Activated CD8-positive, alpha-beta memory T cell treated with anti-CD3 and anti-CD28 coated beads, Interleukin-2, amount 50 U/mL, for 48 hours (primary cell): ENCODE results near the gene HEPACAM.

Experiments
- DNase-seq: peaks from one replicate; pipeline ENCODE4 v3.0.0-alpha.2; 2020

Gene HEPACAM

DNA sequence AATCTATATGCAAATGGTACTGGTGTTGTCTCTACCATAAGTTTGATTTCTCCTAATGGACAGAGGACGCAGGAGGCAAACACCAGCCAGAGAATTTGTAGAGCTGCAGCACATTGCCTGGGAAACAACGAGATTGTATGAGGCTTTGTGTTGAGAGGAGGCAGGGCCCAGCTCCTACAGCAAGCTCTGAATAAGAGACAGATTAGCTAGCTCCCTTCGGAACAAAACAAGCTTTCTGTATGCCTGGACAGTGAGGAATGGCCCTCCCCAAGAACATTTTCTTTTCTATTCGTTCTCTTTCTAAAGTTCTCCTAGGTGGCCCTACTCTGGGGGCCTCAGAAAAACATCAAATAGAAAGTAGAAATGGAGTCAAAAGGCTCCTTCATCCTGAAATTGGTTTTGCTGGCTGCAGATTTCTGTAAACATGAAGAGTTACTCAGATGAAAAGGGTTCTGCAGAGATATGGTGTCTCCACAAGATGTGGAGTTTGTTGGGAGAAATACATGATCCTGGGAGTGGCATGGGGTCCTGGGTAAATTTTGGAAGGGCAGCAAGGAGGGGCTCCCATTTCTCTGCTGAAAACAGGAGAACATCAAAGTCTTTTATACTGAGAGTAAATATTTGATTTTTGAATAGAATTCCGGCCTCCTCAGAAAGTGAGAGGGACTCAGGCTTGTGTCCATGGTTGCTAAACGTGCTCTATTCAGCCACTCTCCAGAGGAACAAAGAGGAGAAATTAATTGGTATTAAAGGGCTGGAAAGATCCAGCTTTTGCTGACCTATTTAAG lies 6.8 kb upstream of the HEPACAM start:
- DNase-seq = no peak

- DNase-seq = no peak
Measured at GRCh38 chr11:124941703-124942102, 5.9 kb upstream of the HEPACAM start.

GRCh38 chr11:124938970-124939369 lies 3.1 kb upstream of the HEPACAM start:
- DNase-seq = no peak

GRCh38 chr11:124938206-124938765 lies 2.4 kb upstream of the HEPACAM start:
- DNase-seq = no peak

DNA sequence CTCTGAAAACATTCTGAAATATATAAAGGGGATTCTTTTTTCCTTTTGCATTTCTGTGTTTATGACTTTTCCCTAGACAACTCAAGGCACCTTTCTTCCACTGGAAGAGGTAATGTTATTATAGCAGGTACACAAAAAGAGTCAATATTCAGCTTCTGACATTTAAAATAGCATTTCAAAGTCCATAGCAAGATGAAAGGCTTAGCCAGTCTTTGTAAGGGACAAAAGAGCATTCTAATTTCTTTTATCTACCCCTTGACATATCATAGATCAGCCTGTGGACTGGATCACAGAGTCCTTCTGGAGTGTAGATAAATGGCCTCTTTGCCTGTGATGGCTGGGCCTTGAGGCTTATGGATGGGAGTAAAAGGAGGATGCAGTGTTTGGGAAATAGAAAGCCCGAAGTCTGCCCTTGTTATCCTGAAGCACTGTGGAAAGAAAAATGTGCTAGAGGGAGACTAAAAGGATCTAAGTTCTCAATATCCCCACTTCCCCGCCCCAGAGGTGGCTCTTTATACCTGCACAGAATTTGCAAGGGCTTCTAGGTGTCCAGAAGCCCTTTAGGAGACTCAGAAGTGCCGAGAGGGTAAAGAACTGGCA lies 1.6 kb upstream of the HEPACAM start:
- no peak for DNase-seq

DNA sequence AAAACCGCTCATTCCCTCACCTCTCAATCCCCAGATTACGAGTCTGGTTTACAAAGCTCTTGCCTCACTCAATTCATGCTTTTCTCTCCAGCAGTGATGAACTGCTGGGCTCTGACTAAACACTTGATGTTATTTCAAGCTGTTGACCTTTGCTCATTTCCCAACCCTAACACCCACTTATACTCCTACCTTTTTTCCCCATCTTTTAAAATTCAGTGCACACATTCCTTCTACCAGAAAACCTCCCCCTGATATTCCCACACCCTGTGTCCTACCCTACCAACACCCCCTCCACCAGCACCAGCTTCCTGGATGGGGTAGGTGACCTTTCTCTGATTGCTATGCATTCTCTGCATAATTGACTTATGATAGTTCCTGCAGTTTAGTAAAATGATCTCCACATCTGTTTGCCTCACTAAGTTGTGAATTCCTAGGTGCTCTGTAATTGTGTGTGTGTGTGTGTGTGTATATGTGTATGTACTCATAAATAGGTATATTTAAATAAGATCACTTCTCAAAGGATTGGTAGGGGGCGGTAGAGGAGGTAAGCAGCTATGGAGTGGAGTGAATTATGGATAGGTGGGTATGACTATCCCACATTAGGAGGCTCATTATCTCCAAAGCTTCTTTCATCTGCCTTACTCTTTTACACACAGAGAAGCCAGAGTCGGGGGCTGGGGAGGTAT lies 842 bp downstream of the HEPACAM start:
- DNase-seq = no peak

GRCh38 chr11:124930799-124931198 lies 5.0 kb downstream of the HEPACAM start:
- no peak for DNase-seq

DNA sequence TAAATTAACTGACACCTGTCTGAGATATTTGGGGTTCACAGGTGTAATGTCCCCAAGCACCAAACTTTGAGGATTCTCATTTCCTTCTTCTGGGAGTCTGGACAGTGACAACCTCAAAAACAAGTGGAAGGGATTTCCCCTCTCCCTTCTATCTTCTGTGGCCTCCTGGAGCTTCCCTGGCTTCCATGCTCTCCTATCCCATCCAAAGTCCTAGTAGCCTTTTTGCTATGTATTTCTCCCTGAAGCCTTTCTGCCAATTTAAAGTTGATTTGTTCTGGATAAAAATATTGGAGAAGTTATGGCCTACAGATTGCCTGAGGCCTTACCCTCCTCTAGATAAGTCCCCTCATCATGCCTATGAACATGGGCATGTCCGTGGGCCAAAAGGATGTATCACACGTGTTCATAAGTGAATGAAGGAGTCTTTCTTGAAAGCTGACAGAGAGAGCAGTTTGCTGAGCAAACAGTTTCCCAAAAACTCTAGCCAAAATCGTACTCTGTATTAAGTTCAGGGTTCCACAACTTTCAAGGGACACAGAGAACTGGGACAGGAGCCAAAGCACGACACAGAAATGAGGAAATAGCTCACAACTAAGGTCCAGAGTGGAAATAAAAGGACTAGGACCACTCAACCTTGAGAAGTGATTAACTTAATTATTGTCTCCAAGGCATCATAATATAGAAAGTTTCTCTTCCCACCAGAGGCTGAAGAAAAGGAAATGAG lies 6.7 kb downstream of the HEPACAM start:
- no peak for DNase-seq

- no peak for DNase-seq
Measured at GRCh38 chr11:124923296-124923695, 12.6 kb downstream of the HEPACAM start.

DNA sequence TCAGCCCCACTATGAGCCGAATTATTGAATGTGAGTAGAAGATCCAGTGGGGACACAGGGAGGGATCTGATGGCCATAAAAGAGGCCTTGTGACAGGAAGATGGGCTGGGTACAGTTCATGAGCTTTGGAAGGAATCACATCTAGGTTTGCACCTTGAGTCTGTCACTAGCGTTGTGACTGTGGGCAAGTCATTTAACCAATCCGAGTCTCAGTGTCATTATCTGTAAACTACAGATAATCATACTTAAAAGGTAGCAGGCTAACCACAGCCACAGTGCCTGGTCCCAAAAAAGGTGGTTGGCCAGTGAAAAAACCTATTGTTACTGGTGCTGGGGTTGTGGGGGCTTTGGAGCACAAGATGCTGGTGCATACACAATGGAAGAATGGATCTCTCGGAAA lies 13.0 kb downstream of the HEPACAM start:
- DNase-seq = no peak

DNA sequence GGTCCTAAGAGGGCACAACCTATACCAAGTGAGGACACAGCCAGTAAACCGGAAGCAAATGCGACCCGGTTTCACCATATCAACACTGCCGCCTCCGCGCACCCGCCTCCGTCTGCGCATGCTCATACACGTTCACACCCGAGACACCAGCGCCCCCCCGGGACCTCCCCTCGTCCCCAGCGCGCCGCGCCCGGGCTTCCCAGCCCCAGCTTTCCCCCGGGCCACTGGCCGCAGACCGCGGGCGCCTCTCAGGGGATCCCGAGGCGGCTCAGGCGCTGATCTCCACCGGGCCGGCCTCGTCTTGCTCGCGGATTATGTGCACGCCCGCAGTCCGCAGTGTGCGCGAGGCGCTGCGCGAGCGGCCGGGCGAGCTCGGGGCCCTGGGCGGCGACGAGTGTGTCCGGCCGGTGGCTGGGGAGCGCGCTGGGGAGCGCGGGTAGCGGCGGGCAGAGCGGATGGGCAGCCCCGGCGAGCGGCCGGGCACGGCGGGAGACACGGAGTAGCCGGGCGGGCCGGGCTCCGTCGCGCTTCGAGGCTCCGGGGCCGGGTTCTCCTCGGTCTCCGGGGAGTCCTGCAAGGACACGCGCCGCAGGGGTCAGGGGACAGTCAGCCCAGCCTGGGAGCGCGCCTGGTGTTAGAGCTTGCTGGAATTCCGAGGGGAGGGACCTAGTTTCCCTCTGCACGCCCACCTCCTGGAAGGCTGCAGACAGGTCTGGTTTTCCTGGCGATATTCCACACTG lies 14.8 kb downstream of the HEPACAM start:
- DNase-seq = peak; percentile 88

- no peak for DNase-seq
Measured at GRCh38 chr11:124920356-124920755, 15.5 kb downstream of the HEPACAM start.

DNA sequence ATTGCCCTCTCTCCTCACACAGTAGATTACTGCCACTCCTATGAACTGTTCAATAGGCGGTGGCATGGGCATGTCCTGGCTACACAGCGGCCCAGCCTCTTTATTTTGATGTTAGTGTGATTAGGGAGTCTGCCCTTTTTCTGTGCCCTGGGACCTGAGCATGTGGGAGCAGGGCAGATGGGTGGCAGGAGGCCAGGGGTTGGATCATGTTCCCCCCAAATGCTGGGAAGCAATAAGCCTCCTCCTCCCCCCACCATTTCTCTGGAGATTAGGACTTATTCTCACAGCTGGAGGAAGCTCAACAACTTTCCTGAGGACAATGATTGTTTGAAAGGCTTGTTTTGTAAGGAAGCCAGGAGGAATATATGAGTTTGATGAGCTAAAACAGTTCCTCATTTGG lies 15.9 kb downstream of the HEPACAM start:
- no peak for DNase-seq

GRCh38 chr11:124918950-124919349 lies 16.9 kb downstream of the HEPACAM start, which contains the start of gene HEPN1:
TSS of gene HEPN1 (plus strand) at chr11:124919250.
- DNase-seq = no peak

GRCh38 chr11:124917115-124917637 lies 18.7 kb downstream of the HEPACAM start:
- no peak for DNase-seq

GRCh38 chr11:124916370-124916710 lies 19.5 kb downstream of the HEPACAM start:
- no peak for DNase-seq

DNA sequence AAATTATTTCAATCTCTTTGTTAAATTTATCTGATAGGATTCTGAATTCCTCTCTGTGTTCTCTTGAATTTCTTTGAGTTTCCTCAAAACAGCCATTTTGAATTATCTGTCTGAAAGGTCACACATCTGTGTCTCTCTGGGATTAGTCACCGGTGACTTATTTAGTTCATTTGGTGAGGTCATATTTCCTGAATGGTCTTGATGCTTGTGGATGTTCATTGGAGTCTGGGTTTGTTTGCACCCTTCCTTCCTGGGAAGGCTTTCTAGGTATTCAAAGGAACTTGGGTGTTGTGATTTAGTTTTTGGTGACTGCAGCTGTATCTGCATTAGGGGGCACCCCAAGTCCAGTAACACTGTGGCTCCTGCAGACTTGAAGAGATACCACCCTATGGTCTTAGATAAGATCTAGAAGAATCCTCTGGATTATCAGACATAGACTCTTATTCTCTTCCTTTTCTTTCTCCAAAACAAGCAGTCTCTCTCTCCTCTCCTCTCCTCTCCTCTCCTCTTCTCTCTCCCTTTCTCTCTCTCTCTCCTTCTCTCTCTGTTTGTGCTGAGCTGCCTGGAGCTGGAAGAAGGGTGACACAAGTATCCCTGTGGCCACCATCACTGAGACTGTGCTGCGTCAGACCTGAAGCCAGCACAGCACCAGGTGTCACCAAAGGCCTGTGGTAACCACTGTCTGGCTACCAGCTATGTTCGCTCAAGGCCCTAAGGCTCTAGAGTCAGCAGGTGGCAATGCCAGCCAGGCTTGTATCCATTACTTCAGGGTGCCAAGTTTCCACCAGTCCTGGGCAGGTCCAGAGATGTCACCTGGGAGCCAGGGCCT lies 20.1 kb downstream of the HEPACAM start:
- DNase-seq = no peak

- DNase-seq = no peak
Measured at GRCh38 chr11:124902616-124903015, 33.2 kb downstream of the HEPACAM start.

DNA sequence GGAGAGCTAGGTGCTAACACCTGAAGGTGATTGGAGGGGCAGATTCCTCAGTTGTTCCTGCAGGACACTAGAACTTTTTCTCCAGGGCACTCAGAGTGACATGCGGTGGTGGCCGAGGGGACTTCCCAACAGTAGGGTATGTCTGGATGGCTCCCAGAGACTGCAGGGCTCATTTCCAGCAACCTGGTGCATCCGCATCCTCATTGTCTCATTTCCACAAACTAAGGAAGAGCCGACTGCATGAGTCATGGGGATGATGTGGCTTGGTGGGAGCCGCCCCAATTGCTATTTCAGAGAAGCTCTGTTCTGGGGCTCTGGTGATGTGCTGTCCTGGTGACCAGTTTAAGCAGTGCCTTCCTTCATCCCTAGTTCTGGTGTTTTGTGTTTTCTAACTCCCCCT lies 35.4 kb downstream of the HEPACAM start:
- no peak for DNase-seq

DNA sequence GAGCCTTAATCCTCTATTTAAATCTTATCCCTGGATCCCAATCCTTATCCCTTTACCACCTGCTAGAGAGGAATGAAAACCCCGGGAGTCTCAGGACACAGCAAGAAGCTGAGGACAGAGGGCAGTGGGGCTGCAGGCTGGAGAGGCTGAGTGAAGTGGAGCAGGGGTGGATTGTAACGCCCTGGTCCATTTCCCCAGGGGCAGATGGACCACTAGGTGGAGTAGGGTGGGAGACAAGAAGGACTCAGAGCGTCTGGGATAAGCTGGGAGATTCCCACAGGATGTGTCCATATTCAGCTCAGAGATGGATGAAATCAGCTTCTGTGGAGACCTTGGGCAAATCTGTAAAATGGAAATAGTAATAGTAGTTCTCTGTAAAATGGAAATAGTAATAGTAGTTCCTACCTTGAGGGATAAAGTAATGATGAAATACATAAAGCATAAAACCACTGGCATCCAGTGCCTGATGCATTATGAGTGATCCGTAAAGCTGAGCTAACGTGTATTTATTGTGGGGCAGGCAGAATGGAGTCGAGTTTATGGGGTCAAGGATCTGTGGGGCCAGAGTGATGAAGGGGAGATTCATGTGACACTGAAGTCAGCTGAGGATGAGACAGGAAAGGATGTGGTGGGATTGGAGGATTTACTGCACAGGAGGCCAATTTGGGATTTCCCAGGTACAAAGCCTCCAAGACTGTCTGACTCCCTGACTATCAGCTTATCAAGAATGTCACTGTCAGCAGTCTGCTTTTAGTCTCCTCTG lies 36.3 kb downstream of the HEPACAM start:
- DNase-seq = no peak
